BE2C (cell line): ENCODE results near the gene OSM.

ENCODE experiments used
- DNase-seq: peaks from one replicate; pipeline ENCODE4 v3.0.0-alpha.2; 2020
- H3K27me3 ChIP-seq: fragments of 250-450 bp; sonication (Bioruptor Pico); 2 replicates; pipeline ENCODE4 v1.5.1; 2020; ENCODE audit warnings: mild to moderate bottlenecking
- H3K36me3 ChIP-seq: fragments of 250-450 bp; sonication (Bioruptor Pico); 2 replicates; pipeline ENCODE4 v1.5.1; 2020; ENCODE audit warnings: mild to moderate bottlenecking
- H3K4me1 ChIP-seq: fragments of 250-450 bp; sonication (Bioruptor Pico); 2 replicates; pipeline ENCODE4 v1.5.1; 2020
- H3K4me3 ChIP-seq: 2 replicates; pipeline ENCODE4 v1.5.1; 2011; ENCODE audit warnings: low read depth, low read length
- H3K9me3 ChIP-seq: fragments of 250-450 bp; sonication (Bioruptor Pico); 2 replicates; pipeline ENCODE4 v1.5.1; 2020
- TF ChIP-seq, protein P1 (sequence below): IDR thresholded peaks from 2 replicates; pipeline ENCODE4 v1.5.1; 2012; ENCODE audit warnings: mild to moderate bottlenecking, low read depth, low read length

The OSM gene

DNA sequence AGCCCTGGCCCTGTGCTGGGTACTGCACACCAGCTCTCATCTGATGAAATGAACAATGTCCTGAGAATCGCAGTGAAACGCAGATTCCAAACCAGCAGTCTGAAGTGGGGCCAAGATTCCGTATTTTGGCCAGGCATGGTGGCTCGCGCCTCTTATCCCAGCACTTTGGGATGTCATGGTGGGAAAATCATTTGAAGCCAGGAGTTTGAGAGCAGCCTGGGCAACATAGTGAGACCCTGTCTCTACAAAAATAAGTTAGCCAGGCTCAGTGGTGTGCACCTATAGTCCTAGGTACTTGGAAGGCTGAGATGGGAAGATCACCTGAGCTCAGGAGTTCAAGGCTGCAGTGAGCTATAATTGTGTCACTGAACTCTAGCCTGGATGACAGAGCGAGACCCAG lies 33.1 kb downstream of the OSM start:
- Histone ChIP-seq H3K36me3 (no peaks in the 10 kb centered on the region), H3K27me3 (no peaks in the 10 kb centered on the region), H3K9me3 (no peaks in the 10 kb centered on the region), H3K4me3 (no peak overlapping the region), H3K4me1 (no peaks in the 10 kb centered on the region)
- TF ChIP-seq, protein P1, sequence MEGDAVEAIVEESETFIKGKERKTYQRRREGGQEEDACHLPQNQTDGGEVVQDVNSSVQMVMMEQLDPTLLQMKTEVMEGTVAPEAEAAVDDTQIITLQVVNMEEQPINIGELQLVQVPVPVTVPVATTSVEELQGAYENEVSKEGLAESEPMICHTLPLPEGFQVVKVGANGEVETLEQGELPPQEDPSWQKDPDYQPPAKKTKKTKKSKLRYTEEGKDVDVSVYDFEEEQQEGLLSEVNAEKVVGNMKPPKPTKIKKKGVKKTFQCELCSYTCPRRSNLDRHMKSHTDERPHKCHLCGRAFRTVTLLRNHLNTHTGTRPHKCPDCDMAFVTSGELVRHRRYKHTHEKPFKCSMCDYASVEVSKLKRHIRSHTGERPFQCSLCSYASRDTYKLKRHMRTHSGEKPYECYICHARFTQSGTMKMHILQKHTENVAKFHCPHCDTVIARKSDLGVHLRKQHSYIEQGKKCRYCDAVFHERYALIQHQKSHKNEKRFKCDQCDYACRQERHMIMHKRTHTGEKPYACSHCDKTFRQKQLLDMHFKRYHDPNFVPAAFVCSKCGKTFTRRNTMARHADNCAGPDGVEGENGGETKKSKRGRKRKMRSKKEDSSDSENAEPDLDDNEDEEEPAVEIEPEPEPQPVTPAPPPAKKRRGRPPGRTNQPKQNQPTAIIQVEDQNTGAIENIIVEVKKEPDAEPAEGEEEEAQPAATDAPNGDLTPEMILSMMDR: no peak
- DNase-seq: no peak

DNA sequence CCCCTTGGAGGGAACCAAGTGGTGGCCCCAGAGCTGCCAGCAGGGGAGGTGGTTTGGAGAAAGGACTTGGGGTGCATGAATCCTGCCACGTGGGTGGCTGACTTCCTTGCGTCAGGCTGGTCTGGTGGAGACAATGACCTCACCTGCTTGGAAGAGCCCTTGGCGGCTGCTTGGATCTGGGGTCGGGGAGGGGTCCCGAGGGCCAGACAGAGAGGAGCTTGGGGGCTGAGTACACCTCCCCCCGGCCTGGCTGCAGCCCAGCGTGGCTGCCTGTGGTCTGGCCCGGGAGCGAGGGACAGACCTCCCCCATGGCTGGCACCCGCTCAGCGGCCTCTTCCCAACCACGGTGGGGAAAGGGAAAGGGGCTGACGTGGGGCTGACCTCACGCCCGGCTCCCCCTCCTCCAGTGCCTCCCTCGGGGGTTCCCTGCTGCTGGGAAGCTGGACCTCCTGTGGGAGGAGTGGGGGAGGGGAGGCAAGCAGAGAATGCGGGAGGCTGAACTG lies 33.9 kb downstream of the OSM start:
- Histone ChIP-seq H3K4me3 (no peak overlapping the region), H3K36me3 (no peaks in the 10 kb centered on the region), H3K9me3 (no peaks in the 10 kb centered on the region), H3K27me3 (no peaks in the 10 kb centered on the region), H3K4me1 (no peaks in the 10 kb centered on the region)
- TF ChIP-seq, protein P1: no peak
- DNase-seq: no peak

DNA sequence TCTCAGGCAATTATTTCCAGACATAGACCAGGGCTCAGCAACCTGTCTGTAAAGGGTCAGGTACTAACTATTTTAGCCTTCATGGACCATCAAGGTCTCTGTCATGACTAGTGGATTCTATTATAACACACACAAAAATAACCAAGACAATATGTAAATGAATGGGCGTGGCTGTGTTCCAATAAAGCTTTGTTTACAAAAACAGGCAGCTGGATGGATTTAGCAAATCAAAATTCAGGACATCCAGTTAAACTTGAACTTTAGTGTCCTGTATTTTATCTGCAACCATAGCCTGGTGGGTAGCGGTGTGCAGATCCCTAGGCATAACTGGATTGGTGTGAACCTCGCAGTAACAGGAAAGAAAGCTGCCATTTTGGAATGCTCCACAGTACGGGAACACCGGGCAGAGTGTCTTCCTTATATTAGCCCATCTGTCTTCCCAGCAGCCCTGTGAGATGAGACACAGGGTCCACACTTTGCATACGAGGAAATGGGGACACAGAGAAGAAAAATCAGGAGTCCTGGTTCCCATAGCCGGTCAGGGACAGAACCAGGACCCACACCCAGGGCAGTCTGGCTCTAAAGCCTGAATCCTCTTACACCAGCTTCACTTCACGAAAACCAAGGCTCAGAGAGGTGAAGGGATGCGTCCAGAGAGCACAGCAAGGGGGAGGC lies 35.7 kb downstream of the OSM start:
- TF ChIP-seq, protein P1: no peak

DNA sequence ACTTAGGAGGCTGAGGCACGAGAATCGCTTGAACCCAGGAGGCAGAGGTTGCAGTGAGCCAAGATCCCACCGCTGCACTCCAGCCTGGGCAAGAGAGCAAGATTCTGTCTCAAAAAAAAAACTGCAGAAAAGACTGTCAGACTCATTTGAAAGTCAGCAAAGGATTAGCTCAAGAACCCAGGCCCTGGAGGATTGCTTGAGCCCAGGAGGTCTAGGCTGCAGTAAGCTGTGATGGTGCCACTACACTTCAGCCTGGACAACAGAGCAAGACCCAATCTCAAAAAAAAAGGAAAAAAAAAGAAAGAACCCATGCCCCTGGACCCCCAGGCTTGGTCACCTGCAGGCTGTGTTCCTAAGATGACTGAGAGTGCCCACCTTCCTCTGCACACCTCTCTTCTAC lies 36.3 kb downstream of the OSM start:
- H3K27me3 ChIP-seq: no peaks in the 10 kb centered on the region
- no peaks in the 10 kb centered on the region; the same call in 1 of the 2 replicates for H3K9me3 ChIP-seq
- no peaks in the 10 kb centered on the region for H3K4me1 ChIP-seq
- H3K4me3 ChIP-seq: no peak overlapping the region
- TF ChIP-seq, protein P1: no peak
- H3K36me3 ChIP-seq: no peaks in the 10 kb centered on the region
- no peak for DNase-seq

More for the DNA sequence above, 35.7 kb downstream of the OSM start:
- Histone ChIP-seq H3K4me3 (no peak overlapping the region), H3K4me1 (no peaks in the 10 kb centered on the region), H3K36me3 (no peaks in the 10 kb centered on the region), H3K27me3 (no peaks in the 10 kb centered on the region), H3K9me3 (no peaks in the 10 kb centered on the region; the same call in 1 of the 2 replicates)
- DNase-seq: no peak

DNA sequence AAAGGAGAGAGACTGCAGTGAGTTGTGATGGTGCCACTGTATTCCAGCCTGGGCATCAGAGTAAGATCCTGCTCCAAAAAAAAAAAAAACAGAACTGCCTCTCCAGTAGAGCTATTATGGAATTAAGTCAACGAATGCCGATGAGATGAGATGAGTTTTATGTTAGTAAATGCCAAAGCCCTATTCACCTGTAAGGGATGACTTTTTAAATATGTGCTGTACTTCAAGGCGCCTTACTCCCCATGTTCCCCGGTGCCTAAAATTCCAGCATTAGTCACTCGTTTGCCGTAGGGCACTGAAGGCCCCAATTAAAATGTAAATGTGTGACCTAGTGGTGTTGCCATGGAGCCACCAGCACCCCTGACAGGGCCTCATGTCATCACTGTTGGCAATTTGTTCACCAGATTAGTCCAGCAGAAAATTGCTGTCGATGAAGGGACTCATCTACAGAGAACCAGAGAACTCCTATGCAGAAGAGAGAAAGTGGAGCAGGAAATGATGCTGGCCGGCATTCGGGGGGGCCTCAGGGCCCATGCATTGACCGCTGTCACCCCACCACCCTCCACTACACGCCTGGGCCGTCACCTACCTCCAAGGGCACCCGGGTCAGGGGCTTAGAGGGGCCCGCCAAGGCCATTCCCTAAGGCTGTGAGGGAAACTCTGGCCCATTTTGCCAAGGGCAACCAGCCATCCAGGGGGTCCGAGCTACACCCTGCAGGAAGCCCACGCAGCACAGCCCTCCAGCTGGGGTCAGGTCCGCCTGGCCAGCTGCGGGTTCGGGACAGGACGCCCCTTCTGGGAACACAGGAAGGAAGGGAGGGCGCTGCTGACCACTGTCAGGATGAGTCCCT lies 37.9 kb downstream of the OSM start:
- Histone ChIP-seq H3K4me1 (no peaks in the 10 kb centered on the region), H3K27me3 (no peaks in the 10 kb centered on the region), H3K4me3 (no peak overlapping the region), H3K9me3 (no peaks in the 10 kb centered on the region; the same call in 1 of the 2 replicates), H3K36me3 (no peaks in the 10 kb centered on the region)
- TF ChIP-seq, protein P1: no peak
- DNase-seq: no peak
